Mucosa of stomach (tissue), 1 donor: ENCODE results near the gene LACC1.

Source experiments
- H3K27me3 ChIP-seq: one replicate; pipeline ENCODE4 v1.7.0; 2013; ENCODE audit warnings: mild to moderate bottlenecking, low read length; ENCODE audit not compliant: control insufficient read depth, insufficient read depth
- H3K36me3 ChIP-seq: one replicate; pipeline ENCODE4 v1.7.0; 2013; ENCODE audit warnings: low read length; ENCODE audit not compliant: control insufficient read depth, insufficient read depth
- H3K4me1 ChIP-seq: one replicate; pipeline ENCODE4 v1.7.0; 2013; ENCODE audit warnings: mild to moderate bottlenecking, low read length; ENCODE audit not compliant: control insufficient read depth, insufficient read depth
- H3K4me3 ChIP-seq: one replicate; pipeline ENCODE4 v1.7.0; 2013; ENCODE audit warnings: low read length
- H3K9ac ChIP-seq: one replicate; pipeline ENCODE4 v1.7.0; 2013; ENCODE audit warnings: mild to moderate bottlenecking, low read length, moderate library complexity
- H3K9me3 ChIP-seq: one replicate; pipeline ENCODE4 v1.7.0; 2013; ENCODE audit warnings: mild to moderate bottlenecking, low read length, moderate library complexity; ENCODE audit not compliant: control insufficient read depth
- donor health status: Pancreatic carcinoma.

Gene LACC1

DNA sequence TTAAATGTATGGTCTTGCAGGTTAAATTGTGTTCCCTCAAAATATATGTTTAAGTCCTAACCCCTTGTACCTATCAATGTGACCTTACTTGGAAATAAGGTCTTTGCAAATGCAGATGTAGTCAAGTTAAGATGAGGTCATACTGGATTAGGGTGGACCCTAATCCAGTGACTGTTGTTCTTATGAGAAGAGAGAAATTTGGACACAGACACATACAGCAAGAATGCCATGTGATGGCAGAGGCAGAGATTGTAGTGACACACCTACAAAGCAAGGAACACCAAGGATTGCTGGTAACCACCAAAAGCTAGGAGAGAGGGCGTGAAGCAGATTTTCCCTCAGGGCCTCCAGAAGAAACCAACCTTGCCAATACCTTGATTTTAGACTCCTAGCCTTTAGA lies 50.2 kb downstream of the LACC1 start:
- no peak overlapping the region for H3K4me3 ChIP-seq

GRCh38 chr13:43933378-43933777 lies 53.7 kb downstream of the LACC1 start:
- H3K4me1 ChIP-seq: peaks cover 4% of the 10 kb centered on the region
- no peaks in the 10 kb centered on the region for H3K9me3 ChIP-seq
- no peak overlapping the region for H3K9ac ChIP-seq
- no peaks in the 10 kb centered on the region for H3K36me3 ChIP-seq
- H3K4me3 ChIP-seq: no peak overlapping the region
- H3K27me3 ChIP-seq: no peaks in the 10 kb centered on the region

More for the DNA sequence above, 50.2 kb downstream of the LACC1 start:
- no peaks in the 10 kb centered on the region for H3K27me3 ChIP-seq
- H3K36me3 ChIP-seq: no peaks in the 10 kb centered on the region
- no peaks in the 10 kb centered on the region for H3K9me3 ChIP-seq
- no peak overlapping the region for H3K9ac ChIP-seq
- H3K4me1 ChIP-seq: no peaks in the 10 kb centered on the region

GRCh38 chr13:43934273-43934672 lies 54.6 kb downstream of the LACC1 start:
- Histone ChIP-seq H3K4me3 (no peak overlapping the region), H3K27me3 (no peaks in the 10 kb centered on the region), H3K4me1 (peaks cover 10% of the 10 kb centered on the region), H3K9me3 (no peaks in the 10 kb centered on the region), H3K9ac (no peak overlapping the region), H3K36me3 (no peaks in the 10 kb centered on the region)

- Histone ChIP-seq H3K9me3 (no peaks in the 10 kb centered on the region), H3K9ac (no peak overlapping the region), H3K36me3 (no peaks in the 10 kb centered on the region), H3K4me1 (peaks cover 10% of the 10 kb centered on the region), H3K27me3 (no peaks in the 10 kb centered on the region), H3K4me3 (no peak overlapping the region)
Observed at GRCh38 chr13:43935878-43936277, 56.2 kb downstream of the LACC1 start.

DNA sequence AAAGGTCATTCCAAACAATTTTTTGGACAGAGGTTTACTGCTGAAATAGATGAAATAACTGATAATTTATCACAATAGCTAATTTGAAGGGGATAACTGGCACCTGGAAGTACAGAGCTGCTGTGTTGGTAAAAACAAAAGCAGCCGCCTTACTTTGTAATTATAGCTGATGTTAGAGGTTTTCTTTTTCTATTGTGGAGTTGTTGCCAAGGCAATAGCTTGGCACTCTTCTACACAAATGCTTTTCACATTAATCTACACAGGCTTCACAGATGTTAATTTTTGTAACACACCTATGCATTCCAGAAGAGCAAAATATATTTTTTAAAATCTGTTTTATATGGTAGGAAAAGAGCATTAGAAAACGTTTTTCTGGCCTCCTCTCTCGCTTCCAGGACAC lies 56.9 kb downstream of the LACC1 start:
- no peak overlapping the region for H3K9ac ChIP-seq
- H3K4me1 ChIP-seq: peaks cover 10% of the 10 kb centered on the region
- no peaks in the 10 kb centered on the region for H3K36me3 ChIP-seq
- H3K27me3 ChIP-seq: no peaks in the 10 kb centered on the region
- H3K4me3 ChIP-seq: no peak overlapping the region
- no peaks in the 10 kb centered on the region for H3K9me3 ChIP-seq

- Histone ChIP-seq H3K4me1 (peaks cover 10% of the 10 kb centered on the region), H3K4me3 (no peak overlapping the region), H3K9ac (no peak overlapping the region), H3K27me3 (no peaks in the 10 kb centered on the region), H3K36me3 (no peaks in the 10 kb centered on the region), H3K9me3 (no peaks in the 10 kb centered on the region)
Observed at GRCh38 chr13:43937839-43938238, 58.1 kb downstream of the LACC1 start.

DNA sequence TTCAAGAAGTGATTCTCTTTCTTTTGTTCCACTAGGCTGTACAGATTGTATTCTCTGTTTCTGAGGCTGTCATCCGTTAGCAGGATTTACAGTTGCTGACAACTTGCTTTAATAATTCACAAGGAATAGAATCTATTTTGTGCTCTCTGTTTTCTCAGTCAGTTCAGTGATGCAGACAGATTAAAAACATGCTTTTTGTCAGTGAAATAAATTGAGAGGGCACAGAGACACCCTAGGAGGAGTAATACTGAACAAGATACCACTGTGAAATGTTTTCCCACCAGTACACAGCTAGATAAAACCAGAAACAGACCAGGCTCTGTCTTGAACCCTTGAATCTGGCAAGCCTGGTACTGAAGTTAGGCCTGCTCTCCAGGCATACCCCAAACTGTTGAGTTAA lies 58.7 kb downstream of the LACC1 start:
- H3K27me3 ChIP-seq: no peaks in the 10 kb centered on the region
- H3K9me3 ChIP-seq: no peaks in the 10 kb centered on the region
- H3K4me3 ChIP-seq: no peak overlapping the region
- no peak overlapping the region for H3K9ac ChIP-seq
- peaks cover 10% of the 10 kb centered on the region for H3K4me1 ChIP-seq
- H3K36me3 ChIP-seq: no peaks in the 10 kb centered on the region

DNA sequence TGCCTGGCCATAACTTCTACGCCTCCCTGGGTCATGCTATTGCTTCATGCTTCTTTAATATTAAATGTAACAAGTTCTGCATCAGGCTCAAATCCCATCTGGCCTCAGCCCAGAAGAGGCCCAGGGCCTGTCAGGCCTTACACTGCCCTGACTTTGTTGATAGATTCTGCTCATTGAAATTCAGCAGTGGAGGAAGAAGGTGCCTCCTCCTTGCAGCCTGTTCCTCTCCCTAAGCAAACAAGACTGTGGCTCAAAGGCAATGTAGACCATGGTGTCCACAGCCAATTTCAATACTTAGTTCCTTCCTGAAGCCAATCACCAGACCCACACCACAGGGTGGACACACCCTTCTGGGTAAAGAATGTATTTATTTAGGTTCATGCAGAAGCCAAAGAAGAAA lies 59.4 kb downstream of the LACC1 start:
- no peaks in the 10 kb centered on the region for H3K36me3 ChIP-seq
- no peak overlapping the region for H3K4me3 ChIP-seq
- no peaks in the 10 kb centered on the region for H3K9me3 ChIP-seq
- H3K9ac ChIP-seq: no peak overlapping the region
- H3K4me1 ChIP-seq: peaks cover 10% of the 10 kb centered on the region
- H3K27me3 ChIP-seq: no peaks in the 10 kb centered on the region

- no peaks in the 10 kb centered on the region for H3K36me3 ChIP-seq
- no peaks in the 10 kb centered on the region for H3K9me3 ChIP-seq
- no peak overlapping the region for H3K4me3 ChIP-seq
- no peak overlapping the region for H3K9ac ChIP-seq
- H3K4me1 ChIP-seq: peaks cover 5% of the 10 kb centered on the region
- no peaks in the 10 kb centered on the region for H3K27me3 ChIP-seq
Observed at GRCh38 chr13:43942286-43942685, 62.6 kb downstream of the LACC1 start.
